Common myeloid progenitor, CD34-positive (primary cell): ENCODE results near the gene XDH.
A peak's percentile ranks its signal among the peaks of the same experiment; 100 is the strongest.

ENCODE experiments used
- CTCF ChIA-PET: fragments of 350-600 bp; sonication (Branson Sonifier 250); formaldehyde crosslinking; loops from one replicate; lab custom pipeline; 2021; ENCODE audit warnings: antibody characterized with exemption; lab: Charles Lee
- POLR2A ChIA-PET: fragments of 350-600 bp; sonication (Branson Sonifier 250); formaldehyde crosslinking; loops from one replicate; lab custom pipeline; 2021; ENCODE audit warnings: antibody characterized with exemption; lab: Charles Lee
- DNase-seq, 3 donors: peaks; one replicate each; pipeline versions ENCODE4 v3.0.0 to v3.0.0-alpha.2; 2013
- H3K27ac ChIP-seq, 2 experiments: 1 replicate in 1 of 2; 2 replicates in 1 of 2; pipeline ENCODE4 v1.7.0; 2013; ENCODE audit warnings: inconsistent platforms in 2 of 2, low read length in 2 of 2, mild to moderate bottlenecking in 2 of 2, low read depth in 1 of 2, moderate library complexity in 1 of 2; ENCODE audit not compliant: severe bottlenecking in 2 of 2, insufficient read depth in 1 of 2, poor library complexity in 1 of 2
- H3K27me3 ChIP-seq, 5 experiments: replicated peaks in 2 of 5; 1 replicate in 3 of 5; 2 replicates in 2 of 5; pipeline versions ENCODE4 v1.6.1 to v1.7.0; 2013; ENCODE audit warnings: low read length in 4 of 5, mild to moderate bottlenecking in 2 of 5, moderate library complexity in 2 of 5, inconsistent platforms in 1 of 5; ENCODE audit not compliant: insufficient read depth in 5 of 5, control insufficient read depth in 4 of 5
- H3K36me3 ChIP-seq, 4 experiments: 1 replicate in 2 of 4; 2 replicates in 2 of 4; pipeline versions ENCODE4 v1.6.1 to v1.7.0; 2013; ENCODE audit warnings: low read length in 3 of 4, control low read depth in 1 of 4, mild to moderate bottlenecking in 1 of 4; ENCODE audit not compliant: control insufficient read depth in 4 of 4, insufficient read depth in 4 of 4
- H3K4me1 ChIP-seq, 4 experiments: 1 replicate in 3 of 4; 2 replicates in 1 of 4; pipeline versions ENCODE4 v1.6.1 to v1.7.1; 2013; ENCODE audit warnings: low read length in 3 of 4, mild to moderate bottlenecking in 3 of 4, control low read depth in 1 of 4, inconsistent platforms in 1 of 4, moderate library complexity in 1 of 4; ENCODE audit not compliant: control insufficient read depth in 4 of 4, insufficient read depth in 4 of 4; ENCODE audit errors: control extremely low read depth in 1 of 4
- H3K4me3 ChIP-seq, 7 experiments: 1 replicate in 4 of 7; 2 replicates in 3 of 7; pipeline versions ENCODE4 v1.5.1 to v1.7.0; 2013; ENCODE audit warnings: mild to moderate bottlenecking in 7 of 7, low read length in 6 of 7, moderate library complexity in 6 of 7, inconsistent platforms in 2 of 7, low read depth in 2 of 7, control low read depth in 1 of 7; ENCODE audit not compliant: insufficient read depth in 4 of 7, control insufficient read depth in 1 of 7; ENCODE audit errors: extremely low read depth in 1 of 7
- H3K9me3 ChIP-seq, 5 experiments: 1 replicate in 4 of 5; 2 replicates in 1 of 5; pipeline versions ENCODE4 v1.6.1 to v1.7.1; 2013; ENCODE audit warnings: low read length in 4 of 5, mild to moderate bottlenecking in 2 of 5, inconsistent platforms in 1 of 5, low read depth in 1 of 5, moderate library complexity in 1 of 5; ENCODE audit not compliant: control insufficient read depth in 4 of 5, insufficient read depth in 2 of 5; ENCODE audit errors: control extremely low read depth in 1 of 5
- WGBS: methylation state at CpG from one replicate; pipeline ENCODE4 v1.1.5; 2013; ENCODE audit not compliant: insufficient coverage; 5-methylcytosine and 5-hydroxymethylcytosine counted together

The XDH gene

GRCh38 chr2:31354837-31355236, 59.7 kb downstream of the XDH start:
- ChIA-PET POLR2A (no interaction called here), CTCF (no interaction called here)
- WGBS, result 38% methylated on average over 2 of the region's 2 CpGs
- DNase-seq, result peak in 2 of 3 donors; percentile 4 to 10
- H3K27ac ChIP-seq, result no peak overlapping the region
- H3K9me3 ChIP-seq, result peaks cover 0 to 3% (median 0%) of the 10 kb centered on the region in 5 experiments
- H3K4me1 ChIP-seq, result no peaks in the 10 kb centered on the region
- H3K27me3 ChIP-seq, result peaks cover 0 to 5% (median 2%) of the 10 kb centered on the region in 5 experiments
- H3K36me3 ChIP-seq, result no peaks in the 10 kb centered on the region
- no peak overlapping the region for H3K4me3 ChIP-seq

GRCh38 chr2:31353179-31353578, 61.4 kb downstream of the XDH start:
- CTCF ChIA-PET, result no interaction called here
- POLR2A ChIA-PET, result no interaction called here
- Histone ChIP-seq H3K36me3 (no peaks in the 10 kb centered on the region), H3K4me1 (no peaks in the 10 kb centered on the region), H3K27me3 (peaks cover 0 to 5% (median 2%) of the 10 kb centered on the region in 5 experiments), H3K9me3 (peaks cover 0 to 3% (median 0%) of the 10 kb centered on the region in 5 experiments), H3K4me3 (no peak overlapping the region), H3K27ac (no peak overlapping the region)
- WGBS, result 100% methylated on average over 1 of the region's 2 CpGs
- no peak for DNase-seq

- 94% methylated on average over 3 of the region's 6 CpGs for WGBS
- DNase-seq, result no peak
- Histone ChIP-seq H3K27me3 (peaks cover 0 to 2% (median 0%) of the 10 kb centered on the region in 5 experiments), H3K4me3 (no peak overlapping the region), H3K4me1 (no peaks in the 10 kb centered on the region), H3K36me3 (no peaks in the 10 kb centered on the region), H3K27ac (no peak overlapping the region), H3K9me3 (peaks cover 0 to 3% (median 0%) of the 10 kb centered on the region in 5 experiments)
- CTCF ChIA-PET, result interaction anchor here (1.2 to 1.3 kb wide), 2 partner anchors 15 to 640 kb away, joined by 3 to 6 read pairs; no protein-coding TSS in a partner anchor
- POLR2A ChIA-PET, result no interaction called here
Observed at GRCh38 chr2:31349684-31350083, 64.9 kb downstream of the XDH start.

- WGBS, result 96% methylated on average over 7 of the region's 7 CpGs
- ChIA-PET CTCF (interaction anchor here (1.2 to 1.3 kb wide), 2 partner anchors 15 to 639 kb away, joined by 3 to 6 read pairs; no protein-coding TSS in a partner anchor), POLR2A (no interaction called here)
- H3K36me3 ChIP-seq, result no peaks in the 10 kb centered on the region
- H3K9me3 ChIP-seq, result peaks cover 0 to 3% (median 0%) of the 10 kb centered on the region in 5 experiments
- peaks cover 0 to 2% (median 0%) of the 10 kb centered on the region in 5 experiments for H3K27me3 ChIP-seq
- no peak overlapping the region for H3K27ac ChIP-seq
- no peaks in the 10 kb centered on the region for H3K4me1 ChIP-seq
- no peak overlapping the region for H3K4me3 ChIP-seq
- no peak for DNase-seq
Observed at GRCh38 chr2:31349160-31349559, 65.4 kb downstream of the XDH start.

- Histone ChIP-seq H3K27me3 (peaks cover 0 to under 1% (median 0%) of the 10 kb centered on the region in 5 experiments), H3K4me1 (no peaks in the 10 kb centered on the region), H3K36me3 (no peaks in the 10 kb centered on the region), H3K27ac (no peak overlapping the region), H3K4me3 (no peak overlapping the region), H3K9me3 (peaks cover 0 to 3% (median 0%) of the 10 kb centered on the region in 5 experiments)
- POLR2A ChIA-PET, result no interaction called here
- no peak for DNase-seq
- CTCF ChIA-PET, result no interaction called here
- WGBS, result 84% methylated on average over 4 of the region's 5 CpGs
Observed at GRCh38 chr2:31348618-31349017, 65.9 kb downstream of the XDH start.

- H3K36me3 ChIP-seq, result no peaks in the 10 kb centered on the region
- 82% methylated on average over 8 of the region's 9 CpGs for WGBS
- no peak for DNase-seq
- H3K27me3 ChIP-seq, result no peaks in the 10 kb centered on the region
- no peaks in the 10 kb centered on the region for H3K4me1 ChIP-seq
- no peak overlapping the region for H3K4me3 ChIP-seq
- no peak overlapping the region for H3K27ac ChIP-seq
- ChIA-PET POLR2A (no interaction called here), CTCF (no interaction called here)
- peaks cover 0 to 3% (median 0%) of the 10 kb centered on the region in 5 experiments for H3K9me3 ChIP-seq
Observed at GRCh38 chr2:31347750-31348149, 66.8 kb downstream of the XDH start.

- no peak overlapping the region for H3K27ac ChIP-seq
- POLR2A ChIA-PET, result interaction anchor here (0.6 kb wide), 1 partner anchor 55 kb away, joined by 3 read pairs; no protein-coding TSS in a partner anchor
- no peak overlapping the region for H3K4me3 ChIP-seq
- WGBS, result 92% methylated on average over 6 of the region's 6 CpGs
- CTCF ChIA-PET, result no interaction called here
- no peaks in the 10 kb centered on the region for H3K36me3 ChIP-seq
- DNase-seq, result no peak
- H3K27me3 ChIP-seq, result no peaks in the 10 kb centered on the region
- H3K9me3 ChIP-seq, result peaks cover 0 to 3% (median 0%) of the 10 kb centered on the region in 5 experiments
- no peaks in the 10 kb centered on the region for H3K4me1 ChIP-seq
Observed at GRCh38 chr2:31347319-31347718, 67.2 kb downstream of the XDH start.
